Liver (tissue), 9 donors: ENCODE results near the gene NMRAL1. TPM values are rescaled to one million over a fixed set of nuclear protein-coding genes. Genes with fewer than 3 reads are reported as not detected.
A peak's percentile ranks its signal among the peaks of the same experiment; 100 is the strongest.

Source experiments
- DNase-seq: peaks from one replicate; pipeline ENCODE4 v3.0.0-alpha.2; 2017; ENCODE audit warnings: low spot score
- H3K27ac ChIP-seq, 2 donors: one replicate each; pipeline ENCODE4 v1.7.0; 2013; ENCODE audit warnings: inconsistent platforms in 2 of 2, low read length in 2 of 2, control low read depth in 1 of 2, low read depth in 1 of 2, mild to moderate bottlenecking in 1 of 2
- H3K27me3 ChIP-seq, 4 donors: one replicate each; pipeline versions ENCODE4 v1.6.1 to v1.7.0; 2013; ENCODE audit warnings: low read length in 3 of 4, inconsistent platforms in 1 of 4, mild to moderate bottlenecking in 1 of 4, moderate library complexity in 1 of 4; ENCODE audit not compliant: control insufficient read depth in 4 of 4, insufficient read depth in 4 of 4
- H3K36me3 ChIP-seq, 4 donors: one replicate each; pipeline versions ENCODE4 v1.6.1 to v1.7.0; 2013; ENCODE audit warnings: low read length in 3 of 4, mild to moderate bottlenecking in 3 of 4, low read depth in 1 of 4, moderate library complexity in 1 of 4; ENCODE audit not compliant: control insufficient read depth in 4 of 4, insufficient read depth in 3 of 4
- H3K4me1 ChIP-seq, 4 donors: one replicate each; pipeline versions ENCODE4 v1.6.1 to v1.7.0; 2013; ENCODE audit warnings: low read length in 3 of 4, mild to moderate bottlenecking in 3 of 4, moderate library complexity in 1 of 4; ENCODE audit not compliant: control insufficient read depth in 4 of 4, insufficient read depth in 4 of 4
- H3K4me3 ChIP-seq, 3 donors: one replicate each; pipeline versions ENCODE4 v1.6.1 to v1.7.0; 2013; ENCODE audit warnings: low read length in 3 of 3, control low read depth in 1 of 3, low read depth in 1 of 3, mild to moderate bottlenecking in 1 of 3
- H3K9ac ChIP-seq, 2 donors: one replicate each; pipeline ENCODE4 v1.7.0; 2013; ENCODE audit warnings: low read length in 2 of 2, mild to moderate bottlenecking in 2 of 2, moderate library complexity in 2 of 2, control low read depth in 1 of 2, low read depth in 1 of 2
- H3K9me3 ChIP-seq, 4 donors: one replicate each; pipeline versions ENCODE4 v1.6.1 to v1.7.0; 2013; ENCODE audit warnings: low read length in 3 of 4; ENCODE audit not compliant: control insufficient read depth in 4 of 4
- ATF3 ChIP-seq: IDR thresholded peaks from 2 replicates; pipeline ENCODE4 v1.6.1; 2016; ENCODE audit warnings: antibody characterized with exemption
- CTCF ChIP-seq: fragments of 150-350 bp; IDR thresholded peaks from 2 replicates; pipeline ENCODE4 v1.5.1; 2017; ENCODE audit warnings: improper control_type of control experiment, low read depth, low read length; ENCODE audit not compliant: missing input control
- EGR1 ChIP-seq, 2 donors: IDR thresholded peaks; 2 replicates each; pipeline ENCODE4 v1.6.1; 2016 to 2018; ENCODE audit warnings: antibody characterized with exemption in 2 of 2, low read depth in 2 of 2
- FOXA2 ChIP-seq: IDR thresholded peaks from 2 replicates; pipeline ENCODE4 v1.6.1; 2016; ENCODE audit warnings: antibody characterized with exemption
- GABPA ChIP-seq, 2 donors: IDR thresholded peaks in 1 of 2; conservative IDR thresholded peaks in 1 of 2; 2 replicates each; pipeline ENCODE4 v1.6.1; 2016; ENCODE audit warnings: antibody characterized with exemption in 2 of 2, mild to moderate bottlenecking in 1 of 2, moderate library complexity in 1 of 2
- JUND ChIP-seq, 2 donors: IDR thresholded peaks; 2 replicates each; pipeline ENCODE4 v1.6.1; 2016; ENCODE audit warnings: antibody characterized with exemption in 2 of 2
- MAX ChIP-seq: IDR thresholded peaks from 2 replicates; pipeline ENCODE4 v1.6.1; 2016; ENCODE audit warnings: antibody characterized with exemption
- NR2F2 ChIP-seq: IDR thresholded peaks from 2 replicates; pipeline ENCODE4 v1.6.1; 2016; ENCODE audit warnings: antibody characterized with exemption
- REST ChIP-seq: IDR thresholded peaks from 2 replicates; pipeline ENCODE4 v1.6.1; 2016; ENCODE audit warnings: antibody characterized with exemption, mild to moderate bottlenecking
- RXRA ChIP-seq, 2 donors: IDR thresholded peaks; 2 replicates each; pipeline ENCODE4 v1.6.1; 2017 to 2018; ENCODE audit warnings: antibody characterized with exemption in 2 of 2, mild to moderate bottlenecking in 1 of 2
- SP1 ChIP-seq: IDR thresholded peaks from 2 replicates; pipeline ENCODE4 v1.6.1; 2018; ENCODE audit warnings: antibody characterized with exemption, mild to moderate bottlenecking
- TAF1 ChIP-seq: conservative IDR thresholded peaks from 2 replicates; pipeline ENCODE4 v1.6.1; 2016; ENCODE audit warnings: antibody characterized with exemption, mild to moderate bottlenecking
- YY1 ChIP-seq: IDR thresholded peaks from 2 replicates; pipeline ENCODE4 v1.6.1; 2016; ENCODE audit warnings: antibody characterized with exemption, mild to moderate bottlenecking
- ZBTB33 ChIP-seq: IDR thresholded peaks from 2 replicates; pipeline ENCODE4 v1.6.1; 2016; ENCODE audit warnings: antibody characterized with exemption
- WGBS: extraction: QIAGEN DNeasy Blood & Tissue Kit; methylation state at CpG from one replicate; pipeline ENCODE4 v1.1.7; 2013; 5-methylcytosine and 5-hydroxymethylcytosine counted together
- polyA plus RNA-seq, 2 donors: library from polyadenylated mRNA; stranded (reverse) in 1 of 2; unstranded in 1 of 2; fragments of 200-250 nt in 1 of 2; fragments of >200 nt in 1 of 2; fragmentation: Nextera tagmentation in 1 of 2; extraction: Ambion mirVana in 1 of 2; gene quantifications; one replicate each; pipeline versions ENCODE4 v1.2.1 to v1.2.3, GENCODE V29; 2013 to 2015
- total RNA-seq, 2 donors: library from RNA; depleted of rRNA; stranded (reverse); fragments of >200 nt; gene quantifications; one replicate each; pipeline ENCODE4 v1.2.3, GENCODE V29; 2014
- donor health status: healthy.
- donor health status: healthy.
- donor health status: healthy.
- donor health status: healthy.
- donor health status: healthy.

NMRAL1 gene
- total and polyA plus RNA-seq, 4 donors = 20.1 to 45.4 (median 28.3) TPM

GRCh38 chr16:4426722-4427372 is 47.6 kb downstream of the NMRAL1 start:
- no peak for DNase-seq
- Histone ChIP-seq H3K27ac (peak overlapping the region in 1 of 2 donors; percentile 98), H3K9ac (peak overlapping the region; percentile 91 to 94), H3K27me3 (no peaks in the 10 kb centered on the region), H3K4me3 (peak overlapping the region; percentile 70 to 100 (median 92)), H3K9me3 (no peaks in the 10 kb centered on the region), H3K36me3 (peaks cover 1 to 7% (median 2%) of the 10 kb centered on the region in 4 donors), H3K4me1 (peaks cover 2 to 22% (median 14%) of the 10 kb centered on the region in 4 donors)
- 89% methylated on average over 12 of the region's 12 CpGs for WGBS
- TF ChIP-seq ZBTB33 (no peak), REST (no peak), YY1 (no peak), NR2F2 (no peak), SP1 (no peak), JUND (IDR thresholded peaks at IDR 0.05) (no peak), CTCF (no peak), FOXA2 (no peak), EGR1 (IDR thresholded peaks at IDR 0.05; ENCODE audit: low read depth in 2 of 2) (no peak), MAX (no peak), ATF3 (no peak), TAF1 (no peak), GABPA (IDR thresholded peaks at IDR 0.05 in 1 of 2, conservative IDR thresholded peaks at IDR 0.05 in 1 of 2) (no peak), RXRA (IDR thresholded peaks at IDR 0.05) (no peak)
